ENCODE results near the gene DIP2B. TPM values are rescaled to one million over a fixed set of nuclear protein-coding genes. Genes with fewer than 3 reads are reported as not detected.

Gene DIP2B
- total RNA-seq, 4 donors from 2014 or later, result 27.9 to 31.8 (median 29.8) TPM

DNA sequence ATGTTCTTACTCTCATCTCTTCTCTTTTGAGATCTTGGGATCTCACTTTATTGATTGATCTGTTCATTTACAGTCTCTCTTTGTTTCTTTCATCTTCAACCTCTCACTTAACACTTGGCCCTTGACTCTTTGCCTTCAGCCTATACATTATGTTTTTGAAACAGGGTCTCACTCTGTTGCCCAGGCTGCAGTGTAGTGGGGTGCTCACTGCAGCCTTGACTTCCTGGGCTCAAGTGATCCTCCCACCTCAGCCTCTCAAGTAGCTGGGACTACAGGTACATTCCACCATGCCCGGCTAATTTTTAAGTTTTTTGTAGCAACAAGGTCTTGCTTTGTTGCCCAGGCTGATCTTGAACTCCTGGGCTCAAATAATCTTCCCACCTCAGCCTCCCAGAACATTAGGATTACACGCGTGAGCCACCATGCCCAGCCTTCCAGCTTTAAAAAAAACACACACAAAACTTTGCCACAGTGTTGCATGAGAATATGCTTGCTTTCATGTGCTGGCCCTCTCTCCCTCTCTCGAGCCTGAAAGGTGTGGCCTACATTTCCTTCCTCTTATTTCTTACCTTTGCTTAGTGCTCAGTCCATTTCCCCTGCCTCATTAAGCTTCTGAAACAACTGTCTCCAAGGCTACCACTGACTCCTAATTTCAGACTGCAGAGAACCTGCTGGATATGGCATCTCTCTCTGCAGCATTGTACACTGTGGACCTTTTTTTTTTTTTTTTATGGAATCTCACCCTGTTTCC, 9.9 kb downstream of the DIP2B start:
- TF ChIP-seq, protein P1, sequence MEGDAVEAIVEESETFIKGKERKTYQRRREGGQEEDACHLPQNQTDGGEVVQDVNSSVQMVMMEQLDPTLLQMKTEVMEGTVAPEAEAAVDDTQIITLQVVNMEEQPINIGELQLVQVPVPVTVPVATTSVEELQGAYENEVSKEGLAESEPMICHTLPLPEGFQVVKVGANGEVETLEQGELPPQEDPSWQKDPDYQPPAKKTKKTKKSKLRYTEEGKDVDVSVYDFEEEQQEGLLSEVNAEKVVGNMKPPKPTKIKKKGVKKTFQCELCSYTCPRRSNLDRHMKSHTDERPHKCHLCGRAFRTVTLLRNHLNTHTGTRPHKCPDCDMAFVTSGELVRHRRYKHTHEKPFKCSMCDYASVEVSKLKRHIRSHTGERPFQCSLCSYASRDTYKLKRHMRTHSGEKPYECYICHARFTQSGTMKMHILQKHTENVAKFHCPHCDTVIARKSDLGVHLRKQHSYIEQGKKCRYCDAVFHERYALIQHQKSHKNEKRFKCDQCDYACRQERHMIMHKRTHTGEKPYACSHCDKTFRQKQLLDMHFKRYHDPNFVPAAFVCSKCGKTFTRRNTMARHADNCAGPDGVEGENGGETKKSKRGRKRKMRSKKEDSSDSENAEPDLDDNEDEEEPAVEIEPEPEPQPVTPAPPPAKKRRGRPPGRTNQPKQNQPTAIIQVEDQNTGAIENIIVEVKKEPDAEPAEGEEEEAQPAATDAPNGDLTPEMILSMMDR (IDR thresholded peaks at IDR 0.05; ENCODE audit: low read depth), result no peak

DNA sequence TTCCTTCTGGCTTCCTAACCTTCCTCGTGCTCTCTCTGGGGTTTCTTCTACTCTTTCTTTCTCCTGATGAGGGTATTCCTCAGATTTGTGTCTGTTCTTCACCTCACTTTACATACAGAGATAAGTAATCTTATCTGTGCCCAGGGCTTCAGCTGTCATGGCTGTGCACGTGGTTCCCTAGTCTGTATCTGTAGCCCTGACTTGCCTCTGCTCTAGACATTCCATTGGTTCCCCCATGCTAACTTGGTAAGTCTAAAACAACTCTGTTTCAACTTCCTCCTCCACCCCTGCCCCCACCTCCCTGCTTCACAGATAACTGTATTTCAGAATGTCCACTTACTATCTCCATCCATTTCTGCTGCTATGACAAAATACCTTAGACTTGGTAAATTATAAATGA, 10.8 kb downstream of the DIP2B start:
- TF ChIP-seq, protein P1 (IDR thresholded peaks at IDR 0.05; ENCODE audit: low read depth), result no peak

DNA sequence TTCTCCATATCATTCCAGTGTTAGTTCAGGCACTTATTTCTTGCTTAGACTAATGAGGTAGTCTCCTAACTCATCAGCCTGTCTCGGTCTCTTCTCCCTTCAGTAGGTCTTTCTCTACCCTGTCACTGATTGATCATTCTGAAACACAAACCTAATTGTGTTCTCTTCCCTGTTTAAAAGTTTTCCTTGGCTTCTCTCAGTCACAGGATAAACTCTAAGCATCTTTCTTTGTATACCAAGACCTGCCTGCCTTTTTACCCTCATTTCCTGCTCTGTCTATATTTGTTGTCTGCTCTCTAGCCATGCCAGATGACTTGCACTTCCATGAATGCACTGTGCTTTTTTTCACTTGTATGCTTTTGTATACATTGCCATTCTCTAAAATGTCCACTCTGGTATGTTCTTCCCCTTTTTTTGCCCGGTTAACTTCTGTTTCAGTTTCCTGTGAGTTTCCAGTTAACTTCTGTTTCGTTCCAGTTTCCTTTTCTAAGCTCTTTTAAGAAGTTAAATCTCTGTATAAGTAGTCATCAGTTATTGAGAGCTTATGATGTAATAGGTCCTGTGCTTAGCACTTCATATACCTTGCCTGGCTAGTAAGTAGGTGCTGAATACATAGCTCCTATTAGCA, 12.8 kb downstream of the DIP2B start:
- TF ChIP-seq, protein P1 (IDR thresholded peaks at IDR 0.05; ENCODE audit: low read depth), result no peak

DNA sequence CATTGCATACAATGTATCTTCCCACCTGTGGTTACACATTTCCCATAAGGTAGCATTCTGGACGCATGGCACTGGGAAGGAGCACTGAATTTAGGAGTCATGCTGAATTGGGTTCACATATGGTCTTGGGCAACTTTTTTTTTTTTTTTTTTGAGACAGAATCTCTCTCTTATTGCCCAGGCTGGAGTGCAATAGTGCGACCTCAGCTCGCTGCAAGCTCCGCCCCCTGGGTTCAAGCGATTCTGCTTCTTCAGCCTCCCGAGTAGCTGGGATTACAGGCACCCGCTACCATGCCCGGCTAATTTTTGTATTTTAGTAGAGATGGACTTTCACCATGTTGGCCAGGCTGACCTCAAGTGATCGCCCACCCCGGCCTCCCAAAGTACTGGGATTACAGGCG, 13.3 kb downstream of the DIP2B start:
- TF ChIP-seq, protein P1 (IDR thresholded peaks at IDR 0.05; ENCODE audit: low read depth), result no peak

DNA sequence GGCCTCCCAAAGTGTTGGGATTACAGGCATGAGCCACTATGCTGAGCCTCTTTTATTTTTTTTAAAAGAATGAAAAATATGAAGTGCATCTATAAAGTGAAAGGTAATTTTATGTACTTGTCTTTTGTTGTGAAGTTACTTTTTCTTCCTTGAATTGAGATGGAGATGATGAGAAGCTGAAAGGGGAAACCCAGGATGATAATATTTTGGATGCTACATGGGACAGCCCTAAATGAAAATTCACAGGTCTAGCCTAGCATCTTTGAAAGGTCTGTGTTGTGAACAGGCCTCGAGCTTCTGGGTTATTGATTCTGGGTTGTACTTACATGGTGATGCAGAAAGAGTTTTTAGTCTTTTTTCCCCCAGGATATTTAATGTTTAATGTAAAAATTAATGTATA, 14.6 kb downstream of the DIP2B start:
- TF ChIP-seq, protein P1 (IDR thresholded peaks at IDR 0.05; ENCODE audit: low read depth), result no peak

DNA sequence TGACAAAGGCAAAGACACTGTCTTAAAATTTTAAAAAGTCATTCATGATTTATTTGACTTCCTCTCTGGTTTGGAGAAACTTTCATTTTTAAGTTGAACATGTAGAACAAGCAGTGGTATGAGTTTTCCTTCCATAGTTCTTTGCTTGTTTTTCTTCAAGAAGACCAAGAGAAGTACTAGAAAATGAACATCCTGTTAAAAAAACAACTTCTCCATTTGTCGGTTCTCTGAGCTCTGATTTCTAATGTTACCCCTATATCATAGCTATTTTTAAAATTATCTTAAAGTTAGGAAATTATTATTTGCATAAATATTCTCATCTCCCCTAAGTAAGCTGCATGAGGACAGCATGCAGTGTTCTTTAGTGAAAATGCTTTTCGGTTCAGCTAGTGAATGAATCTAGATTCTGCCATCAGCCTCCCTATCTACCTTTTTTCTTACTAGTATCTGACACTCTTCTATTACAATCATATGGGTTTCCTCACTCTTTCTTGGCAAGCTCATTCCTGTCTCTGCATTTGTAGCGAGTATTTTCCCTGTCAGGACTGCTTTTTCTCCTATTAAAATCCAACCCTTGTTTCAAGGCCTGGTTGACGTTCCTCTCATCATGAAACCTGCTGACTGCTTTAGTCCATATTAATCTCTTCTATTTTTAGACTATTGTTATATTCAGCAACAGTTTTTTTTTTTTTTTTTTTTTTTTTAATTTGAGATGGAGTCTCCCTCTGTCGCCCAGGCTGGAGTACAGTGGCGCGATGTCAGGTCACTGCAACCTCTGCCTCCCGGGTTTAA, 15.8 kb downstream of the DIP2B start:
- TF ChIP-seq, protein P1 (IDR thresholded peaks at IDR 0.05; ENCODE audit: low read depth), result no peak

DNA sequence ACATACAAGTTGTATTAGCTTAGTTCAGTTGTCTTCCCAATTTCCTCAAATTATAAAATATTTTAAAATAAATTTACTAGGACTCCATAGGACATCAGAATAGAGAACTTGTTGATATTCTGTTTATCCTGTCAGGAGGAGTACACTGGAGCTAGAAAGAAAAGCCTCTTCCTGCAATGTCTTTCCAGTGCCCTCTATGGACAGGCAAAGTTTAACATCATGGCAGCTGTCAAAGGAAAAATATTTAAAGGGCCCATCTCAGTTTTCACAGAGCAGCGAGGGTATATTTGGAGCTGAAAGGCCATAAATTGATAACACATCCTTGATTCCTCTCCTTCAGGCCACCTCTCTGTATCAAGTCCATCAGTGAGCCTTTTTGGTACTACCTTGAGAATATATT, 19.0 kb downstream of the DIP2B start:
- TF ChIP-seq, protein P1 (IDR thresholded peaks at IDR 0.05; ENCODE audit: low read depth), result no peak

All from subcutaneous adipose tissue (tissue), 4 donors.